Fibroblast of lung (primary cell): Measurements from ENCODE around the gene HOXC9.

Experiments used
- CTCF ChIP-seq, 2 donors: IDR thresholded peaks in 1 of 2; conservative IDR thresholded peaks in 1 of 2; 1 replicate in 1 of 2; 2 replicates in 1 of 2; pipeline ENCODE4 v1.5.1; 2011 to 2012; ENCODE audit warnings: low read length in 2 of 2, control low read depth in 1 of 2, inconsistent platforms in 1 of 2, low read depth in 1 of 2, mild to moderate bottlenecking in 1 of 2
- EZH2 ChIP-seq: IDR thresholded peaks from 2 replicates; pipeline ENCODE4 v1.5.1; 2012; ENCODE audit warnings: low read length, control low read depth, mild to moderate bottlenecking; ENCODE audit errors: missing control alignments

- no peak for TF ChIP-seq CTCF (conservative IDR thresholded peaks at IDR 0.05 in 1 of 2, IDR thresholded peaks at IDR 0.05 in 1 of 2; ENCODE audit: low read depth in 1 of 2, low read length in 2 of 2)
- TF ChIP-seq EZH2, result no peak
Observed at GRCh38 chr12:53956251-53956887, 43.6 kb upstream of the HOXC9 start.
